ENCODE measurements around the gene SLC26A5. TPM values are rescaled to one million over a fixed set of nuclear protein-coding genes. Genes with fewer than 3 reads are reported as not detected.

The SLC26A5 gene
- total RNA-seq, 1 donor from 2014 or later = not detected

- TF ChIP-seq CTCF (IDR thresholded peaks at IDR 0.05) = no peak
- intact Hi-C loops (cut with DNase I) = no loop called here
- no peaks in the 10 kb centered on the region for H3K27me3 ChIP-seq
- no peaks in the 10 kb centered on the region for H3K9me3 ChIP-seq
- H3K4me3 ChIP-seq = no peak overlapping the region
- DNase-seq (ENCODE audit: low spot score in 2 of 2) = no peak
- H3K27ac ChIP-seq = no peak overlapping the region
- no peaks in the 10 kb centered on the region for H3K36me3 ChIP-seq
- no peaks in the 10 kb centered on the region for H3K4me1 ChIP-seq
These were observed 6.3 kb downstream of the SLC26A5 start for GRCh38 chr7:103439661-103440060.

DNA sequence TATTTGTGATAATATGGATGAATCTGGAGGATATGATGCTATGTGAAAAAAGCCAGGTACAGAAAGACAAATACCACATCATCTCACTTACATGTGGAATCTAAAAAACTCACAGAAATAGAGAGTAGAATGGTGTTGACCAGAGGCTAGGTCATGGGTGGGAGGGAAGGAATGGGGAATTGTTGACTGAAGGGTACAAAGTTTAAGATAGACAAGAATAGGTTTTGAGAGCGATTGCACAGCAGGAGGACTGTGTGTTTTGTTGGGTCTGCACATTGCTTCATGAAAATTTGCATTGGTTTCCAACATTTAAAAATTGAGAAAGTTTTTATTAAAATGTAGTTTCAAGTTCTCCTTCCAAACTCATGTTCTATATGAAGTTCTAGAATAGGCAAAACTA is 8.4 kb downstream of the SLC26A5 start:
- Histone ChIP-seq H3K27ac (no peak overlapping the region), H3K36me3 (no peaks in the 10 kb centered on the region), H3K9me3 (no peaks in the 10 kb centered on the region), H3K4me3 (no peak overlapping the region), H3K4me1 (no peaks in the 10 kb centered on the region), H3K27me3 (no peaks in the 10 kb centered on the region)
- intact Hi-C loops (cut with DNase I) = no loop called here
- TF ChIP-seq CTCF (IDR thresholded peaks at IDR 0.05) = no peak
- no peak for DNase-seq (ENCODE audit: low spot score in 2 of 2)

DNA sequence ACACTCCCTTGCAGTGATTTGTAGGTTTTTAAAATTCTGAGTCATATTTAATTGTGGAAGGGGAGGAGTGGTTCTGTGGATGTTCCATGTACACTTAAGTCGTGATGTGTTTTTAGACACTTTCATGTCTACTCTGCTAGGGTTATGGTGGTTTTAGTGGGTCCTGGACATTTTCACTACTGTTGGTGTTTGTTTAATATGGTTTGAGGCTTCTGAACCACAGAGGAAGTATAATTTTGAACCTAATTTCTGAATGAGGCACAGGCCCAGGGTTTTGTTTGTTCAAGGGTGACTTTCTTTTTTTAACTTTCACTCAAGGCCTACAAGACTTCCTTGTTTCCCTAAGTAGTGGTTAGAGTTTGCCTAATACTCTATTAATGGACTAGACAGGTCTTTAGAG is 13.3 kb downstream of the SLC26A5 start:
- Histone ChIP-seq H3K4me3 (no peak overlapping the region), H3K4me1 (no peaks in the 10 kb centered on the region)
- no peak for TF ChIP-seq CTCF (IDR thresholded peaks at IDR 0.05)

GRCh38 chr7:103425177-103425576 is 20.8 kb downstream of the SLC26A5 start:
- TF ChIP-seq CTCF (IDR thresholded peaks at IDR 0.05) = no peak
- Histone ChIP-seq H3K4me1 (no peaks in the 10 kb centered on the region), H3K9me3 (no peaks in the 10 kb centered on the region), H3K36me3 (no peaks in the 10 kb centered on the region), H3K27ac (no peak overlapping the region), H3K4me3 (no peak overlapping the region), H3K27me3 (no peaks in the 10 kb centered on the region)
- intact Hi-C loops (cut with DNase I) = no loop called here
- no peak for DNase-seq (ENCODE audit: low spot score in 2 of 2)

More for the DNA sequence above, 13.3 kb downstream of the SLC26A5 start:
- Histone ChIP-seq H3K36me3 (no peaks in the 10 kb centered on the region), H3K27ac (no peak overlapping the region), H3K9me3 (no peaks in the 10 kb centered on the region), H3K27me3 (no peaks in the 10 kb centered on the region)
- no peak for DNase-seq (ENCODE audit: low spot score in 2 of 2)
- intact Hi-C loops (cut with DNase I) = no loop called here

DNA sequence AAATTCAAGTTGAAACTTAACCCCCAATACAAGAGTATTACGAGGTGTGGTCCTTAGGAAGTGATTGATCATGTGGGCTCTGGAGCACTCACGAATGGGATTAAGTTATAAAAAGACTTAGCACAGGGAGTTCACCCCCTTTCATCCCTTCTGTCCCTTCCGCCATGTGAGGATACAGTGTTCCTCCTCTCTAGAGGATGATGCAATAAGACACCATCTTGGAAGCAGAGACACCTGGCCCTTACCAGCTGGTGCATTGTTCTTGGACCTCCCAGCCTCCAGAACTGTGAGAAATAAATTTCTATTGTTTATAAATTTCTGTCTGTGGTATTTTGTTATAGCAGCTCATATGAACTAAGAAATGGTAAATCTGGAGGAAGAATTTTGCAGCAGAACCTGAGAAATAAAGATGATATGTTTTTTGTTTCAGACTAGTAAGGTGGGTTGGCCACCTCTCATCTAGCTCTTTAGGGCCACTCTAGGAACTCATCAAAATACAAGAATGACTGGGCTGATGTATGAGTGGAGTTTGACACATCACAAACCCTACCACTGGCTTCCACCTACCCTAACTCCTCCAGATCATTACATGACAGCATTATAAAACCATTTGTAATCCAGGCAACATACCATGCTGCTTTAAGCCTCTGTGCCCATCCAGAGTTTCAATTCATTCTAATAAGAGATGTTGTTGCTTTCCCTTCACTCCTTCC is 22.4 kb downstream of the SLC26A5 start:
- H3K4me1 ChIP-seq = no peaks in the 10 kb centered on the region
- TF ChIP-seq CTCF (IDR thresholded peaks at IDR 0.05) = no peak
- DNase-seq (ENCODE audit: low spot score in 2 of 2) = no peak
- no peaks in the 10 kb centered on the region for H3K36me3 ChIP-seq
- no peak overlapping the region for H3K27ac ChIP-seq
- H3K27me3 ChIP-seq = no peaks in the 10 kb centered on the region
- no peaks in the 10 kb centered on the region for H3K9me3 ChIP-seq
- no peak overlapping the region for H3K4me3 ChIP-seq
- intact Hi-C loops (cut with DNase I) = no loop called here

All from ascending aorta (tissue), 2 donors.